Measurements from ENCODE around the gene PTPRD. TPM values are rescaled to one million over a fixed set of nuclear protein-coding genes. Genes with fewer than 3 reads are reported as not detected.

The PTPRD gene
- total RNA-seq, 1 experiment from 2014 or later = 32.5 TPM

- no peaks in the 10 kb centered on the region; the same call in 1 of the 2 replicates for H3K4me1 ChIP-seq (ENCODE audit: insufficient read depth, low read length)
- H2BK15ac ChIP-seq (ENCODE audit: low read depth, low read length) = no peak overlapping the region
- H3K9me3 ChIP-seq (ENCODE audit: control insufficient read depth, low read depth, low read length) = no peaks in the 10 kb centered on the region
- WGBS (ENCODE audit: extremely low coverage, insufficient read length, low lambda C conversion rate) = no CpG with 5 or more reads among the region's 2 CpGs
- no peak overlapping the region for H3K27ac ChIP-seq (ENCODE audit: insufficient read length, low read depth, low read length)
- H3K4me2 ChIP-seq (ENCODE audit: insufficient read depth, insufficient read length, low read length) = no peak overlapping the region
- no peak overlapping the region for H4K8ac ChIP-seq (replicated peaks; ENCODE audit: insufficient read length, low read depth, low read length)
- H2BK120ac ChIP-seq (ENCODE audit: low read depth, low read length, poor library complexity, severe bottlenecking) = no peak overlapping the region
- no peak overlapping the region for H2AFZ ChIP-seq (ENCODE audit: low read length)
- H2BK20ac ChIP-seq (ENCODE audit: low read depth, low read length, poor library complexity, severe bottlenecking) = no peak overlapping the region
- Mint-ChIP-seq H3K27me3 (ENCODE audit: low read depth) (no peaks in the 10 kb centered on the region; the same call in 1 of the 2 replicates), H3K27ac (no peak overlapping the region), H3K4me3 (no peak overlapping the region), H3K36me3 (ENCODE audit: insufficient read depth in 1 of 3, low read depth in 3 of 3) (no peaks in the 10 kb centered on the region), H3K9me3 (no peaks in the 10 kb centered on the region), H3K4me1 (peaks cover 20 to 23% of the 10 kb centered on the region in 2 experiments)
- no peaks in the 10 kb centered on the region for H3K79me1 ChIP-seq (ENCODE audit: insufficient read depth, low read depth, low read length, poor library complexity, severe bottlenecking)
- H2BK12ac ChIP-seq (ENCODE audit: insufficient read length, low read depth, low read length) = no peak overlapping the region
- H3K23ac ChIP-seq (ENCODE audit: insufficient read length, low read depth, low read length) = no peak overlapping the region
- no peak overlapping the region for H3K56ac ChIP-seq (ENCODE audit: insufficient read length, low read depth, low read length)
- H2AK5ac ChIP-seq (ENCODE audit: insufficient read length, low read length) = no peak overlapping the region
- H4K5ac ChIP-seq (ENCODE audit: insufficient read length, low read depth, low read length) = no peak overlapping the region
- H3T11ph ChIP-seq (ENCODE audit: low read length) = no peak overlapping the region
- no peaks in the 10 kb centered on the region for H3K23me2 ChIP-seq (ENCODE audit: insufficient read length, low read depth, low read length, poor library complexity, severe bottlenecking)
- H3K4ac ChIP-seq (ENCODE audit: low read depth, low read length) = no peak overlapping the region
- no peaks in the 10 kb centered on the region for H3K27me3 ChIP-seq (ENCODE audit: insufficient read depth, low read length)
- H3K14ac ChIP-seq (ENCODE audit: insufficient read depth, low read length) = no peak overlapping the region
- no peak overlapping the region for H3K18ac ChIP-seq (ENCODE audit: insufficient read length, low read depth, low read length)
- no peak overlapping the region for H4K91ac ChIP-seq (ENCODE audit: insufficient read length, low read depth, low read length)
- H3K79me2 ChIP-seq (ENCODE audit: insufficient read depth, low read length) = no peaks in the 10 kb centered on the region
- no peak for TF ChIP-seq CTCF (conservative IDR thresholded peaks at IDR 0.05)
- H4K20me1 ChIP-seq (ENCODE audit: control insufficient read depth, insufficient read depth, insufficient read length) = no peaks in the 10 kb centered on the region
- no peak overlapping the region for H3K9ac ChIP-seq (ENCODE audit: extremely low read depth, insufficient read length, low read length)
- DNase-seq = no peak
- no peak overlapping the region for H2BK5ac ChIP-seq (ENCODE audit: insufficient read length, low read length)
Observed at GRCh38 chr9:8265281-8265680, 2347.5 kb downstream of the PTPRD start.

All from H9 (cell line).